ENCODE results near the gene PHACTR3. TPM values are rescaled to one million over a fixed set of nuclear protein-coding genes. Genes with fewer than 3 reads are reported as not detected.

PHACTR3 gene
- polyA plus RNA-seq, 1 donor (not counting 4 experiments of a cell fraction or from before 2014, with no cell fraction given): 2.6 TPM

DNA sequence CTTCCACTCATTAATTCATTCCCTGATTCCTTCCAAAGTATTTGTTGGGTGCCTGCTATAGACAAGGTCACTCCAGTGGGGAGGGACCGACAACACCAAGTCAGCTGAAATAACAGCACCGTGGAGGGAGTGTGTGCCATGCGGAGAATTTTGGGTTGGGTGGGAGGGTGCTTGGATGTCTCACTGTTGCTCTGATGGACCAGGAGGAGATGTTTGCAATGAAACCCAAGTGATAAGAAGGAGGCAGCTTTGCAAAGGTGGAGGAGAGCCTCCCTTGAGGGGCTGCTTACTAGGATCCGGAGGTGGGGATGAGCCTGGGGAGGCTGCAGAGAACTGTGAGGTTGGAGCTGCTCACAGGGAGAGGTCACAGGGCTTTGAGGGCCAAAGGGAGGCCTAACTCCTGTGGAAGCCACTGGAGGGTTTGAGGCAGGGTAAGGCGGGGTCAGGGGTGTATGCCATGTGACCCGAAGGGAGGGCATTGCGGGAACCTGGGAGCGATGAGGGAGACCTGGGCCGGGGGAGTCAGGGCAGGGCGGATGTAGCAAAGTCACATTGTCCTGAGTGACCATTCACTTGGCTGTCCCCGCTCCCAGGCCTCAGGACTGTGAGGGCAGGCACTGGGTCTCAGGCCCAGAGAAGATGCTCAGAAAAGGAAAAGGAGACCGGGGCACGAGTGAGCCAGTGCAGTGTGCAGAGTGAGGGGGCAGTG lies 124.5 kb downstream of the PHACTR3 start:
- no peak for DNase-seq (ENCODE audit: low read depth, low spot score)
- no peak overlapping the region for H2AFZ ChIP-seq (ENCODE audit: control insufficient read depth, low read length)
- peaks cover 2% of the 10 kb centered on the region for H4K20me1 ChIP-seq (ENCODE audit: control insufficient read depth, extremely low read depth, insufficient read depth, low read length)
- TF ChIP-seq EZH2 (IDR thresholded peaks at IDR 0.05; ENCODE audit: low read length): no peak
- TF ChIP-seq, protein P1, sequence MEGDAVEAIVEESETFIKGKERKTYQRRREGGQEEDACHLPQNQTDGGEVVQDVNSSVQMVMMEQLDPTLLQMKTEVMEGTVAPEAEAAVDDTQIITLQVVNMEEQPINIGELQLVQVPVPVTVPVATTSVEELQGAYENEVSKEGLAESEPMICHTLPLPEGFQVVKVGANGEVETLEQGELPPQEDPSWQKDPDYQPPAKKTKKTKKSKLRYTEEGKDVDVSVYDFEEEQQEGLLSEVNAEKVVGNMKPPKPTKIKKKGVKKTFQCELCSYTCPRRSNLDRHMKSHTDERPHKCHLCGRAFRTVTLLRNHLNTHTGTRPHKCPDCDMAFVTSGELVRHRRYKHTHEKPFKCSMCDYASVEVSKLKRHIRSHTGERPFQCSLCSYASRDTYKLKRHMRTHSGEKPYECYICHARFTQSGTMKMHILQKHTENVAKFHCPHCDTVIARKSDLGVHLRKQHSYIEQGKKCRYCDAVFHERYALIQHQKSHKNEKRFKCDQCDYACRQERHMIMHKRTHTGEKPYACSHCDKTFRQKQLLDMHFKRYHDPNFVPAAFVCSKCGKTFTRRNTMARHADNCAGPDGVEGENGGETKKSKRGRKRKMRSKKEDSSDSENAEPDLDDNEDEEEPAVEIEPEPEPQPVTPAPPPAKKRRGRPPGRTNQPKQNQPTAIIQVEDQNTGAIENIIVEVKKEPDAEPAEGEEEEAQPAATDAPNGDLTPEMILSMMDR (optimal IDR thresholded peaks at IDR 0.05 in 1 of 3, IDR thresholded peaks at IDR 0.05 in 1 of 3, conservative IDR thresholded peaks at IDR 0.05 in 1 of 3; ENCODE audit: extremely low read depth in 1 of 3, insufficient read depth in 2 of 3, low read length in 3 of 3): no peak
- H3K4me1 ChIP-seq (ENCODE audit: control insufficient read depth, extremely low read depth, insufficient read depth, low read length): no peaks in the 10 kb centered on the region
- no peak overlapping the region for H3K4me2 ChIP-seq (ENCODE audit: control insufficient read depth, extremely low read depth, insufficient read depth, low read depth, low read length)
- H3K9me1 ChIP-seq (ENCODE audit: control insufficient read depth, extremely low read depth, insufficient read depth, low read length): no peaks in the 10 kb centered on the region
- H3K9ac ChIP-seq (ENCODE audit: control insufficient read depth, extremely low read depth, insufficient read depth, low read length): no peak overlapping the region
- no peaks in the 10 kb centered on the region for H3K79me2 ChIP-seq (ENCODE audit: control insufficient read depth, insufficient read depth, low read length)
- H3K4me3 ChIP-seq (ENCODE audit: control insufficient read depth in 2 of 3, extremely low read depth in 1 of 3, insufficient read depth in 2 of 3, low read depth in 1 of 3, low read length in 3 of 3): no peak overlapping the region
- H3K9me3 ChIP-seq (ENCODE audit: control insufficient read depth, low read depth, low read length): no peaks in the 10 kb centered on the region
- no peaks in the 10 kb centered on the region for H3K36me3 ChIP-seq (ENCODE audit: control insufficient read depth in 2 of 2, extremely low read depth in 1 of 2, insufficient read depth in 2 of 2, low read length in 2 of 2)
- no peak for FAIRE-seq
- no peaks in the 10 kb centered on the region for H3K27me3 ChIP-seq (ENCODE audit: control insufficient read depth, extremely low read depth, insufficient read depth, low read length)
- dilution Hi-C loops (cut with MboI; ENCODE audit: extremely low pct_ligation_motif_present, low sequenced_read_pairs): no loop called here
- H3K27ac ChIP-seq (ENCODE audit: control insufficient read depth, insufficient read depth, low read length): no peak overlapping the region

DNA sequence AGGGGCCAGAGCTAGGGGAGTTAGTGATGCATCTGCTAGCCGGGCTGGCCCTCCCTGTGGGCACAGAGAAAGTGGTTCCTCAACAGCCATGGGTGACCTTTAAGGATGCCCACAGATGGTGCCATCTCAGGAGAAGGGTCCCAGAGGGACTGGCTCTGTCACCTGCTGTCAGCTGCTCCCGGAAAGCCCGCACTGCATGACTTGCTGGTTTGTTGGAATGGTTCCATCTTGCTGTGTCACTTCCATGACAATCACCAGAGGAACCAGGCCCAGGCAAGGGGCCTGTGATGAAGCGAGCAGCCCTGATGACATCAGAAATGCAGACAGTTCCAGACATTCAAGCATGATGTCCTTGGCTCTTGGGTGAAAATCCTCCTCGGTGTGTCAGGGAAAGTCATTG lies 125.2 kb downstream of the PHACTR3 start:
- H3K27me3 ChIP-seq (ENCODE audit: control insufficient read depth, extremely low read depth, insufficient read depth, low read length): no peaks in the 10 kb centered on the region
- no peak for FAIRE-seq

More for the DNA sequence above, 125.2 kb downstream of the PHACTR3 start:
- DNase-seq (ENCODE audit: low read depth, low spot score): no peak
- Histone ChIP-seq H3K36me3 (ENCODE audit: control insufficient read depth in 2 of 2, extremely low read depth in 1 of 2, insufficient read depth in 2 of 2, low read length in 2 of 2) (no peaks in the 10 kb centered on the region), H3K9ac (ENCODE audit: control insufficient read depth, extremely low read depth, insufficient read depth, low read length) (no peak overlapping the region), H2AFZ (ENCODE audit: control insufficient read depth, low read length) (no peak overlapping the region), H3K4me3 (ENCODE audit: control insufficient read depth in 2 of 3, extremely low read depth in 1 of 3, insufficient read depth in 2 of 3, low read depth in 1 of 3, low read length in 3 of 3) (no peak overlapping the region), H3K9me1 (ENCODE audit: control insufficient read depth, extremely low read depth, insufficient read depth, low read length) (no peaks in the 10 kb centered on the region), H3K79me2 (ENCODE audit: control insufficient read depth, insufficient read depth, low read length) (no peaks in the 10 kb centered on the region), H3K4me1 (ENCODE audit: control insufficient read depth, extremely low read depth, insufficient read depth, low read length) (no peaks in the 10 kb centered on the region), H3K9me3 (ENCODE audit: control insufficient read depth, low read depth, low read length) (no peaks in the 10 kb centered on the region), H3K27ac (ENCODE audit: control insufficient read depth, insufficient read depth, low read length) (no peak overlapping the region), H3K4me2 (ENCODE audit: control insufficient read depth, extremely low read depth, insufficient read depth, low read depth, low read length) (no peak overlapping the region), H4K20me1 (ENCODE audit: control insufficient read depth, extremely low read depth, insufficient read depth, low read length) (peaks cover 2% of the 10 kb centered on the region)
- TF ChIP-seq, protein P1 (optimal IDR thresholded peaks at IDR 0.05 in 1 of 3, IDR thresholded peaks at IDR 0.05 in 1 of 3, conservative IDR thresholded peaks at IDR 0.05 in 1 of 3; ENCODE audit: extremely low read depth in 1 of 3, insufficient read depth in 2 of 3, low read length in 3 of 3): no peak
- no peak for TF ChIP-seq EZH2 (IDR thresholded peaks at IDR 0.05; ENCODE audit: low read length)
- dilution Hi-C loops (cut with MboI; ENCODE audit: extremely low pct_ligation_motif_present, low sequenced_read_pairs): no loop called here
